ENCODE measurements around the gene NETO2. TPM values are rescaled to one million over a fixed set of nuclear protein-coding genes. Genes with fewer than 3 reads are reported as not detected.
"Not testable (repeated sequence)": the region's sequence is repeated elsewhere in the genome, so short reads cannot be mapped to it uniquely, and the experiment has no call there.

The NETO2 gene, protein sequence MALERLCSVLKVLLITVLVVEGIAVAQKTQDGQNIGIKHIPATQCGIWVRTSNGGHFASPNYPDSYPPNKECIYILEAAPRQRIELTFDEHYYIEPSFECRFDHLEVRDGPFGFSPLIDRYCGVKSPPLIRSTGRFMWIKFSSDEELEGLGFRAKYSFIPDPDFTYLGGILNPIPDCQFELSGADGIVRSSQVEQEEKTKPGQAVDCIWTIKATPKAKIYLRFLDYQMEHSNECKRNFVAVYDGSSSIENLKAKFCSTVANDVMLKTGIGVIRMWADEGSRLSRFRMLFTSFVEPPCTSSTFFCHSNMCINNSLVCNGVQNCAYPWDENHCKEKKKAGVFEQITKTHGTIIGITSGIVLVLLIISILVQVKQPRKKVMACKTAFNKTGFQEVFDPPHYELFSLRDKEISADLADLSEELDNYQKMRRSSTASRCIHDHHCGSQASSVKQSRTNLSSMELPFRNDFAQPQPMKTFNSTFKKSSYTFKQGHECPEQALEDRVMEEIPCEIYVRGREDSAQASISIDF
- total RNA-seq (ENCODE audit: insufficient read depth, low replicate concordance), result 14.7 TPM

DNA sequence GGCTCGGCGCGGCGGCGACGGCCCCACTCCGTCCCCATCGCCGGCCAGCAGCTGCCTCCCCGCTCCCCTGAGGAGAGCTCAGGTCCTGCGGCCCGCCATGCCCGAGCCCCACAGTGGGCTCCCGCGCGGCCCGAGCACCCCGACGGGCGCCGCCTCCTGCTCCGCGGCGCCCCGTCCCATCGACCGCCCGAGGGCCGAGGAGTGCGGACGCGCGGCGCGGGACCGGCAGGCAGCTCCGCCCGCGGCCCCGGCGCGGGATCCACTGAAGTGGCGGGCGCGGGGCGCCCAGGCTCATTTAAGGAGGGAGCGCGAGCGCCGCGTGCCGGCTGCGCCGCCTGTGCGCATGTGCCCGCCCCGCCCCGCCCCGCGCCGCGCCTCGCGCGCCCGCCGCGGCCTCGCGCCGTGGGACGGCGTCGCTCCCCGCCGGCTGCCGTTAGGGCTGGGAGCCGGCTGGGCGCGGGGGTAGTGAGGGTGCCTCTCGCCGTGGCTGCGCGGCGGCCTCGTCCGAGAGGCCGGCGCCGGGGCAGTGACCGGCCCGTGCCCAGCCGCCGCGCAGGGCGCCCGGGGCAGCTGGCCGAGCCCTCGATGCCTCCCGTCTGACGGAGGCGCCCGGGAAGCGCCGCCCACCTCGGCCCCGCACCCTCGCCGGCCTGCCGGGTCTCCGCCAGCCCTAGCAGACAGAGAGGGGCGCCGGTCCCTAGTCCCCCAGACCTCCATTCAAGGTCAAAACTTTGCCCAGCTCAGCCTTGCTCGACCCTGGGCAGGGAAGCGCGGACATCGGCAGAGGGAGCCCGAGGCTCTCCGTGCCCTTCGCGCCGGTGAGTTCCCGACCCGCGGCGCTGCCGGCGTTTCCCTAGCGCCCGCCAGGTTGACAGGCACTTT lies at the start of gene NETO2:
TSS of gene NETO2 (minus strand) at position 269 of the 882 bp plus-strand sequence. CDS start 333 bp downstream, outside the sequence.
- peak; percentile 63 for DNase-seq (ENCODE audit: low spot score)

DNA sequence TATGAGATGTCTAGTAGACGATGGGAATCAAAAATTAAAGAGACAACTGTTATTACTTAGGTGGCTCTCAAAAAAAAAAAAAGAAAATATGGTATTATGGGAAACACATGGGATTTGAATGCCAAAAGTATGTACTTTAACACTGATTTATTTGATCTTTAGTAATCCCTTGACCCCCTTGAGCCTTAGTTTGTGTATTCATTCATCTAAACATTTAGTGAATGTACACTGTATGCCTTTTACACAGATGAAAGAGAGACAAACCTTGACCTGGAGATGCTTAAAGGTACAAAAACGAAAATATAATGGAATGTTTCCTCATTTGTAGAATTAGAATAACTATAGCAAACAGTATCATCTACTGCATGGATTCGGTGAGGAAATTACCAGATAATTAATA lies 38.6 kb upstream of the NETO2 start:
- no peak for DNase-seq (ENCODE audit: low spot score)

DNA sequence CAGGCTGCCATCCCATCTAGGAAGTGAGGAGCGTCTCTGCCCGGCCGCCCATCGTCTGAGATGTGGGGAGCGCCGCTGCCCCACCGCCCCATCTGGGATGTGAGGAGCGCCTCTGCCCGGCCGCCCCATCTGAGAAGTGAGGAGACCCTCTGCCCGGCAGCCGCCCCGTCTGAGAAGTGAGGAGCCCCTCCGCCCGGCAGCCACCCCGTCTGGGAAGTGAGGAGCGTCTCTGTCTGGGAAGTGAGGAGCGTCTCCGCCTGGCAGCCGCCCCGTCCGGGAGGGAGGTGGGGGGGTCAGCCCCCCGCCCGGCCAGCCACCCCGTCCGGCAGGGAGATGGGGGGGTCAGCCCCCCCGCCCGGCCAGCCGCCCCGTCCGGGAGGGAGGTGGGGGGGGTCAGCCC lies 37.3 kb upstream of the NETO2 start:
- not testable (repeated sequence) for DNase-seq (ENCODE audit: low spot score)

DNA sequence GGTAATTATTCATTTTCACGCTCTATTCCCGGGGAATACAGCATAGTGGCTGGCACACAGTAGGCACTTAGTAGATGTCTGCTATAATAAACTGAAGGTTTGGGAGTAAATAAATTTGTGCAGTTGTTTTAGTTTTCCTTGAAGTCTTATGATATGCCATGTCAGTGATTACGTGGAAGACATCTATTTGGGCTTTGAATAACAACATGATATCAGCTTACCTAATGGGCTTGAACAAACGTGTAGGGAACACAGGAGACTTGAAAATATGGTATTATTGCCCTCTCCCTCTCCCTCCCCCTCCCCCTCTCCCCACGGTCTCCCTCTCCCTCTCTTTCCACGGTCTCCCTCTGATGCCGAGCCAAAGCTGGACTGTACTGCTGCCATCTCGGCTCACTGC lies 36.3 kb upstream of the NETO2 start:
- DNase-seq (ENCODE audit: low spot score), result no peak

DNA sequence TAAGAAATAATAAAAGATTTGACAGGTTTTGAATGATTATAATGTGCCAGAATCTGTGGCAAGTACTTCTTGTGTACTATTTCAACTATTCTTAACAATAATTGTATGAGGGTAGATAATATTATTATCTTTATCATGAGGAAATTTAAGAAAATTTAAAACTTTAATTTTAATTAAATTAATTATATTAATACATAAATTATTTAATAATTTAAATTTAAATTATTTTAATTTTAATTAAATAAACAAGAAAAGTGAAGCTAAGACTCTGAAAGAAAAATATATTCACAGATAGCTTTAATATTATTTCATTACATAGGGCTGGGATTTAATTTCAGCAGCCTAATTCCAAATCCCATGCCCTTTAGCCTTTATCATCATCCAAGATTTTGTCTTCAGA lies 31.4 kb upstream of the NETO2 start:
- DNase-seq (ENCODE audit: low spot score), result no peak

DNA sequence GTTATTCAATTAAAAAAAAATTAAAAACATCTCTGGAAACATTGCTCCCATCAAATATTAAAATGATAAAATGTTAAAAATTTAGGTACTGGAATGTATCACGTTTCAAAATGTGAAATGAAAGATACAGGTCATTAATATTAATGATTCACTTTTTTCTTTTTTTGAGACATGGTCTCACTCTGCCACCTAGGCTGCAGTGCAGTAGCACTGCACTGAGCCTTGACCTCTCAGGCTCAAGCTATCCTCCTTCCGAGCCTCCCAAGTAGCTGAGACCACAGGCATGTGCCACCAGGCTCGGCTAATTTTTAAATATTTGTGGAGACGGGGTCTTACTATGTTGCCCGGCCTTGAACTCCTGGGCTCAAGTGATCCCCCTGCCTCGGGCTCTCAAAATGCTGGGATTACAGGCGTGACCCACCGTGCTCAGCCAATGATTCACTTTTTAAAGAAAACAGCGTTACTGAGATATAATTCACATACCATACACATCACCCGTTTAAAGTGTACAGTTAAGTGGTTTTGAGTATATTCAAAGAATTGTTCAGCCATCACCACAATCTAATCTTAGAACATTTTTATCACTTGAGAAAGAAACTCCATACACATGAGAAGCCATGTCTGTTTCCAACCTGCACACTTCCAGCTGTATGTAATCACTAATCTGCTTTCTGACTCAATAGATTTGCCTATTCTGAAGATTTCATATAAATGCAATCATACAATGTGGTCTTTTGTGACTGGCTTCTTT lies 19.1 kb upstream of the NETO2 start:
- no peak for DNase-seq (ENCODE audit: low spot score)

DNA sequence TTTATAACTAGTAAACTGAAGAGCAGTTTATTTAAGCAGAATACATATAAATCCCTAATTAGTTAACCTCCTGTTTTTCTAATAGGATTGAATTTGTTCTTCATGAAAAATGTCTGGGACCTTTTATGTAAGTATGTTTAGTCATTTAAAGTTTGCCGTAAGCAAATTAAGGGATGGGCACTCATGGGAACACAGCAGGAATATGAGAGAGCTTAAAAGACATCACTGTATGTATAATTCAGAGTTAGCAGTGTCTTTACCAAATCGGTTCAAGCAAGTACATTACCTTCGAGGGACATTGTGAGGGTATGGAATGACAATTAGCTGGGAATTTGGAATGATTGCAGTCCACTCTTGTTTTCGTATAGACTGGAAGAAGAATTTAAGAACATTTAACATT lies 17.7 kb upstream of the NETO2 start:
- DNase-seq (ENCODE audit: low spot score), result no peak

DNA sequence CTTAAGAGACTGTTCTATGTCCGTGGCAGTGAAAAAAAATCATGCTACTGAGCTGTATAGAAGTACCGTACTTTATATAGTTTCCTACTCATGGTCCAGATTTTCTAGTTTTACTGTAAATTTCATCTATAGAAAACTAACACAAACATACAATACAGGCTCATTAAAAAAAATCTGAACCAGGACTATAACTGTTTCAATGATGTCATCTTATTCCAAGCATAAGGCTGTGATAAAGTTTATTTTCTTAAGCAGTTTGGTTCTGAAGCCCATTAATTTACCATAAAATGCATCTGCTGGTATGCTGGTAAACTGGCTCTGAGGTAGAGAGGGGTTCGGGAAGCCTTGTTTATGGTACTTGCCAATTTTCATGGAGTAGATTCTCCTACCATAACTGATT lies 16.7 kb upstream of the NETO2 start:
- no peak for DNase-seq (ENCODE audit: low spot score)

DNA sequence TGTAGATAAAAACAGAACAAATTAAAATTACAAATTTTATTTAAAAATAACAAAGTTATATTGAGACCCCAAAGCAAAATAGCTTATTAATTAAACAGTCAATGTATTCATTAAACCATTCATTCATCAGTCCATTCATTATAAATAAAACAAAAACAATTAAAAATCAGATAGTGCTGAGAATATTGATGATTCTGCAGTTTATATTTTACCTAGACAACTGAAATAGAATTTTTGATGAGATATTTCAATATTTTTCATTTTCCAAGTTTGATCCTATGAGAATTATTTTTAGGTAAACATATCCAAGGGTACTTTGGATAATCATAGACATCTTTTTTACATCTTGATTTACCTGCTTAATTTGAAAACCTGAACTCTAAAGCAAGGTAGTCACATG lies 15.2 kb upstream of the NETO2 start:
- DNase-seq (ENCODE audit: low spot score), result no peak

DNA sequence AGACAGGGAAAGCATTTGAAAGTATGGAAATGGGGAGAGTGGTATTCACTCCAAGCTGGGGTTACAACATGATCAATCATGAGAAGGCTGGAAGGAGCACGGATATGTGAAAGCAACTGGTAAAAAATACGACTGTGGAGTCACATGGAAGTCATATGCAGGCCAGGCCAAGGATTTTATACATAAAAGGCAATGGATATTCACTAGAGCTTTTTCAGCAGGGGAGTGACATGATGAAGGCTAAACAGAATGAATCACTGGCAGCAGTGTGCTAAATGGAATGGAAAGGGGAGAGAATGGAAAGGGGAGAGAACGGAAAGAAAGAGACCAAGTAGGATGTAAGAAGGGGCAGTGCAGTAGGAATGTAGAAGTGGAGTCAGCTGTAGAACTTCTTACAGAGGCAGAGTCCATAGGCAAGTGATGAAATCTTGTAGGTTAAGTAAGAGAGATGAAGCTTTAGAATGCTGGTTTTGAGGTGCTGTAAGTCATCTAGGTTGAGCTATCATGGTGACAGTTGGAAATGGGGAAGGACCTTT lies 13.0 kb upstream of the NETO2 start:
- no peak for DNase-seq (ENCODE audit: low spot score)

DNA sequence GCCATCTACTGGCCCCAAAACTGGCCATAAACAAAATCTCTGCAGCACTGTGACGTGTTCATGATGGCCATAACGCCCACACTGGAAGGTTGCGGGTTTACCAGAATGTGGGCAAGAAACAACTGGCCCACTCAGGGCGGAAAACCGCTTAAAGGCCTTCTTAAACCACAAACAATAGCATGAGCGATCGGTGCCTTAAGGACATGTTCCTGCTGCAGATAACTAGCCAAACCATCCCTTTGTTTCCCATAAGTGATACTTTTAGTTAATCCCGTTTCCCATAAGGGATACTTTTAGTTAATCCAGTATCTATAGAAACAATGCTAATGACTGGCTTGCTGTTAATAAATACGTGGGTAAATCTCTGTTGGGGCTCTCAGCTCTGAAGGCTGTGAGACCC lies 8.8 kb upstream of the NETO2 start:
- not testable (repeated sequence) for DNase-seq (ENCODE audit: low spot score)

DNA sequence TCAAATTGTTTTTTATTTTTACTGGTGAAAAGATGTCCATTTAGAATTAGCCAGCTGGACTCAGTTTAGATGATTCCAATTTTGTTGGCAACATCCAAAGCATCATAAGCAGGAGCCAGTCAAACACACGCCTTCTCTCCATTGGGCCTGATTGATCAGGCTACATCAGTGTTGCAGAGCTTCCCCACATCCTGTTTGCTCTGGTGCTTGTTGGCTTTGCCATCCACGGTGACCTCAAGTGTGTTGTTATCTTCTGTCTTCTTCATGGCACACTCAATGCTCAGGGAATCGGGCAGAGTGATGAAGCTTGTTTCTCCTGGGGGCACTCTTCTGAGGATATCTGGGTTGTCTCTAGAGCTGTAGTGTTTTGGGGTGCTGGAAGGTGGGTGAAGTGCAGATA lies 6.3 kb upstream of the NETO2 start:
- DNase-seq (ENCODE audit: low spot score), result no peak

DNA sequence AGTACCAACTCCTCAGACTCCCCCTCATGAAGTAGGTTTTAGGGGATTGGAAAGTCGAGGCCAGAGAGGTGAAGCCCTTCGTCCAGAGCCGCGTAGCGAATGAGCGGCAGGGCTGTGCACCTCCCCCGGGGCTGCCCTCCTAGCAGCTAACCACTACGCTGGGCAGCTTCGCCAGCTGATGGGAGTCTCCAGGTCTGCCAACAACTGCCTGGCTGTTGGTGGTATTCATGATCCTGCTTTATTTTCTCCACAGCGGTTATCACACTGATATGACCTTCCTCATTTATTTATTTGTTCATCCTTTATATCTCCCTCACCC lies 773 bp upstream of the NETO2 start:
- no peak for DNase-seq (ENCODE audit: low spot score)

DNA sequence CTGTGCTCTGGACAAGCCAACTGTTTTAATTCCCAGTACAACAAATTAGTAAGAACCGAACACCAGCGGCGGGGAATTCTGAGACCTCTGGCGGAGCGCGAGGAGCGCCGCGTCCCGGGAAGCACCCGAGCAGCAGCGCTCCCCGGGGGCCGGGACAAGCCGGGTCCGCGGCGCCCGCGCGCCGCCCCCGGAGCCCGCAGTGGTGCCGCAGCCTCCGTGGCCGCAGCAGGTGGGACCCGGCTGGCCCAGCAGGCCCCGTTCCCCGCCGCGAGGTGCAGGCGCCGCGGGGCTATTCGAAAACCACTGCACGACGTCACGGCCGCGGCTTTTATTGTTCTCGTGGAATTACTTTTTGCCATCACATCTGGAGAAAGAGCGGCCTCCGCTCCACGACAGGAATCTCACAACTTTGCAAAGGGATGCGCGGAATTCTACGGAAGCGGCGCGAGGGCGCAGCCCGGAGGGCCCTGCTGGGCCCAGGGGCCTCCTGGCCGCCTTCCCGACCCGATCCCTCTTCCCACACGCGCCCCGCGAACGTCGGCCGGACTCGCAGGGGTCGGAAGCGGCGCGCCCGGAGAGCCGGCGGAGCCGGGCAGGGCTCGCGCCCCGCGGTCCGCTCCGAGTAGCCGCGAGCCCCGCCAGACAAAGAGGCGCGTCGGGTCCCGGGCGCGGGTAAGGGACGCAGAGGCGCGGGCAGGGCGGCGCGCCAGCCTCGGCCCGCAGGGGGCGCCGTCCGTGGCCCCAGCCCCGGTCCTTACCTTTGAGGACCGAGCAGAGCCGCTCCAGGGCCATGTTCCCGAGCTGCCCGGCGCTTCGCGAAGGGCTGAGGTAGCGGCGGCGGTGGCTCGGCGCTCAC lies 696 bp downstream of the NETO2 start:
- DNase-seq (ENCODE audit: low spot score), result peak; percentile 60

DNA sequence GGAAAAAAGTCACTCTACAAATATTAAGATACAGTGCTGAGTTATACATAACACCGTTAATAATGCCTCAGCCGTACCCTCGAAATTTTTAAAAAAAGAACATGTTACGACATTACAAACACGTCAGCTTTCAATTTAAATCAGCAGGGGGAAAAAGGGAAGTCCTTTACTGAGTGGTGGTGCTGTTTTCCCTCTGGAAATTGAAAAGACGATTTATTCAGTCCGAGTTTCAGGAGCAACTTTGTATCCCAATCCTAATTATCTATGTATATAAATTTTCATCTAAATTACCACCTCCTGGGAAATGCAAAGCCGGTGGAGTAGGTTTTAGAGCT lies 1.3 kb downstream of the NETO2 start:
- peak; percentile 41 for DNase-seq (ENCODE audit: low spot score)

DNA sequence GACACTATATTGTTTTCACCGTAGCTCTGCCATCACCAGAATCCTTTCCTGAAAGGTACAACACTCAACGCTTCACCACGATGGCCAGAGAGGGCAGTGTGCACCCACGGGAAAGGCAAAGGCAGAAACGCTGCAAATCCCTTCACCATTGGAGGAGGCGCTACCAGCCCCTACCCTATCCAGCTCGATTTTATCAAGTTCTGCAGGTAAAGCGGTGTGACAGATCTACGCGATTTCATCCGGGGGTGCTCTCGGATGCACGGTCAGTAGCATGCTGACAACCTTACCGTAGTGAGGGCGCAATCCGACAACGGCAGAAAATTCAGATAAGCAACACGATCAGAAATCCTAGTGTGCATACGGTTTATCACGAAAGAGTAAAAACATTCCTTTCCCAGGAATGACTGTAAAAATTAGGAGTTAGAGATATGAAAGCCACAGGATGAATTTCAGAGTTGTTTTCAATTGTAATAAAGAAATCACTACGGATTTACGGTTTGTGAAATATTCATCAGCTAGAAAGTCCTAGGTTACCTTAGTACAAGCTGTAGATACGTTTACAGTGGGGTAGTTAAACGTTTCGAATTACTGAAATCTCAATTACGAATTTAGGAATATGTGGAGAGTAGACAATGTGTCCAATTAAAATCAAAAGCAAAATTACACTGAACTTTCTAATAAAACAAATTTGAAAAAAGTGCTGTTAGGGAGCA lies 1.8 kb downstream of the NETO2 start:
- DNase-seq (ENCODE audit: low spot score), result peak; percentile 89

DNA sequence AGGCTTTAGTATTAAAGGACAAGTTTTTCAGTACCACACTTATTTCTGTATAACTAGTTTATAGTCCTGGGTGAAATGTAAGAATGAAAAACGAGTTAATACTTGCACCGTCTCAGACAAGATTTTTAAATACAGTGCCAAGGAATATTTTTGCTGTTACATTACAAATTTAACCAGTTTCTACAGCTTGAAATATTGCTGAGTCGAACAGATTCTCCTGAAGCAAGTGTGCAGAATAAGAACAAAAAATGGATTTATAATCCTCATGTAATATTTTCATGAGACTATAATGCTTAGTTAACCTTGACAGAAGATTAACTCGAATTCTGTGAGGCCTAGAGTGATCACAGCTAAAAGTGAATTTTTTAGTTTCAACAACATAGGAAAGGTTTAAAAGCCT lies 3.1 kb downstream of the NETO2 start:
- DNase-seq (ENCODE audit: low spot score), result no peak

DNA sequence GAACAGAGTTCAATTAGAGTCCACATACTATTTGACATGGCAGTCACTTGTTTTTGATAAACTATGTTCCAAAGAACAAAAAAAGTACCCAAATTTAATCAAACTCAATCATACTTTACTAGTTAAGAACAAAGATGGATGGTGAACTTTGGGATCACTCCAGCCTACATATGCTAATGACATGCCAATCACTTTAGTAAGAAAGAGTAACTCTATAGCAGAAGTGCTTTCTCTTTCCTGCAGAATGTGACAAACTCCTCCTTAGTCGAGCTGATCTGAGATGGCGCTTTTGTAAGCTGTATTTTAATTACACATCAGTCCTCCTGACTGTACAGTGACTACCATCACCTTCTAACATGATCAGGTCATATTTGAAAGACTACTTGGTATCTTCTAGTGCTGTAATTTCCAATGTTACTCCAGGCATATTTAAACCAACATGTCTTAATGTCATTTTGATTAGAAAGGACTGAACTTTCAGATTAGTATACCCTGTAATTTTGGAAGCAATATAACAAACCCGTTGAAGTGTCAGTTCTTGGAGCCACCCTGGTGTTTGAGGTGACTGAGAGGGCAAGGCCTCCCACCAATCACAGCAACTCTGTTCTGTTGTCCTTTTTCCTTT lies 4.1 kb downstream of the NETO2 start:
- no peak for DNase-seq (ENCODE audit: low spot score)

DNA sequence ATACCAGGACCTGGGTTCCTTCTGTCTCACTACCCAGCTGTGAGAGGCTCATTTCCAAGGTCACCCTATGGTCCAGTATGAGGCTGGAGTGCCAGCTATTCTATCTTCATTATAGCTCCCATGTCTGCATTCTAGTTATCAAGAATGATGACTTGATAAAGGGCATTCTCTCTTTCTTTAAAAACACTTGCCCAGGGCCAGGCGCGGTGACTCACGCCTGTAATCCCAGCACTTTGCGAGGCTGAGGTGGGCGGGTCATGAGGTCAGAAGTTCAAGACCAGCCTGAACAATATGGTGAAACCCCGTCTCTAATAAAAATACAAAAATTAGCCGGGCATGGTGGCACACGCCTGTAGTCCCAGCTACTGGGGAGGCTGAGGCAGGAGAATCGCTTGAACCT lies 5.8 kb downstream of the NETO2 start:
- not testable (repeated sequence) for DNase-seq (ENCODE audit: low spot score)
